Lower leg skin (tissue), 3 donors: ENCODE measurements around the gene PCDH9.

Experiments
- POLR2A ChIP-seq, 2 donors: fragments of 450-650 bp; IDR thresholded peaks; one replicate each; pipeline ENCODE4 v1.6.1; 2016 to 2017; ENCODE audit warnings: antibody characterized with exemption in 2 of 2, mild to moderate bottlenecking in 1 of 2, moderate library complexity in 1 of 2
- TF ChIP-seq, protein P1 (sequence below), 3 donors: fragments of 450-650 bp; IDR thresholded peaks; one replicate each; pipeline ENCODE4 v1.5.1; 2016; ENCODE audit warnings: antibody characterized with exemption in 3 of 3, mild to moderate bottlenecking in 3 of 3, moderate library complexity in 2 of 3

DNA sequence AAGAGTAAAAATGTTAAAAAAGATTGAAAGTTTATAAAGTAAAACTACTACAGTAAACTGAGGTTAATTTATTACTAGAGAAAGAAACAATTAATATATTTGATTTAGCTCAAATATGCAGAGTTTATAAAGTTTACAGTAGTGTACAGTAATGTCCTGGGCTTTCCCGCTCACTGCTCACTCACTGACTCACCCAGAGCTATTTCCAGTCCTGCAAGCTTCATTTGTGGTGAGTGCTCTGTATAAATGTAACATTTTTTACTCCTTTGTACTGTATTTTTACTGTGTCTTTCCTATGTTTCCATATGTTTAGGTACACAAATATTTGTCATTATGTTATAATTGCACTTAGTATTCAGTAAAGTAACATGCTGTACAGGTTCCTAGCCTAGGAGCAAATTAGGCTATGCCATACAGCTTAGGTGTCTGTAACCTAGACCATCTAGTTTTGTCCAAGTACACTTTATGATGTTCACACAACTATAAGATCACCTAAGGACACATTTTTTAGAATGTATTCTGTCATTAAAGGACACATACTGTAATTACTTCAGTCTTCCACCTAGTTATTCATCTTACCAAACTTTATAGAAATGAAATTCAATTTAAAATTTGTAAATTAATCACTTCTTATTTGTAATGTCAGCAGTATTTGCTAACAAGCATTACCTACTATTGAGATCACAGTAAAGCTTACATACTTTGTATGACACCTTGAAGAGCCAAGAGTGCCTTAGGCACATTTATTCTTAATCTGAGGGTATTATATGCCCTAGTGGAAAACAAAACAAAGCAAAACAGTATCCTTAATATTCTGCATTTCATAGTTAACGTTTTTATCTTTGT, 683.4 kb downstream of the PCDH9 start:
- TF ChIP-seq, protein P1, sequence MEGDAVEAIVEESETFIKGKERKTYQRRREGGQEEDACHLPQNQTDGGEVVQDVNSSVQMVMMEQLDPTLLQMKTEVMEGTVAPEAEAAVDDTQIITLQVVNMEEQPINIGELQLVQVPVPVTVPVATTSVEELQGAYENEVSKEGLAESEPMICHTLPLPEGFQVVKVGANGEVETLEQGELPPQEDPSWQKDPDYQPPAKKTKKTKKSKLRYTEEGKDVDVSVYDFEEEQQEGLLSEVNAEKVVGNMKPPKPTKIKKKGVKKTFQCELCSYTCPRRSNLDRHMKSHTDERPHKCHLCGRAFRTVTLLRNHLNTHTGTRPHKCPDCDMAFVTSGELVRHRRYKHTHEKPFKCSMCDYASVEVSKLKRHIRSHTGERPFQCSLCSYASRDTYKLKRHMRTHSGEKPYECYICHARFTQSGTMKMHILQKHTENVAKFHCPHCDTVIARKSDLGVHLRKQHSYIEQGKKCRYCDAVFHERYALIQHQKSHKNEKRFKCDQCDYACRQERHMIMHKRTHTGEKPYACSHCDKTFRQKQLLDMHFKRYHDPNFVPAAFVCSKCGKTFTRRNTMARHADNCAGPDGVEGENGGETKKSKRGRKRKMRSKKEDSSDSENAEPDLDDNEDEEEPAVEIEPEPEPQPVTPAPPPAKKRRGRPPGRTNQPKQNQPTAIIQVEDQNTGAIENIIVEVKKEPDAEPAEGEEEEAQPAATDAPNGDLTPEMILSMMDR (IDR thresholded peaks at IDR 0.05) = no peak
- no peak for TF ChIP-seq POLR2A (IDR thresholded peaks at IDR 0.05)
